Breast epithelium (tissue), 3 donors: ENCODE data around the gene PLXNA2.

Experiments
- CTCF ChIP-seq, 3 donors: fragments of 450-650 bp; IDR thresholded peaks; one replicate each; pipeline ENCODE4 v1.5.1; 2016 to 2017; ENCODE audit warnings: antibody characterized with exemption in 3 of 3, mild to moderate bottlenecking in 3 of 3, moderate library complexity in 3 of 3
- POLR2A ChIP-seq: fragments of 450-650 bp; IDR thresholded peaks from one replicate; pipeline ENCODE4 v1.6.1; 2016; ENCODE audit warnings: antibody characterized with exemption, mild to moderate bottlenecking, moderate library complexity
- POLR2AphosphoS5 ChIP-seq, 3 donors: sonication (generic); formaldehyde crosslinking; IDR thresholded peaks; one replicate each; pipeline ENCODE4 v1.6.1; 2017; ENCODE audit warnings: antibody characterized with exemption in 3 of 3

DNA sequence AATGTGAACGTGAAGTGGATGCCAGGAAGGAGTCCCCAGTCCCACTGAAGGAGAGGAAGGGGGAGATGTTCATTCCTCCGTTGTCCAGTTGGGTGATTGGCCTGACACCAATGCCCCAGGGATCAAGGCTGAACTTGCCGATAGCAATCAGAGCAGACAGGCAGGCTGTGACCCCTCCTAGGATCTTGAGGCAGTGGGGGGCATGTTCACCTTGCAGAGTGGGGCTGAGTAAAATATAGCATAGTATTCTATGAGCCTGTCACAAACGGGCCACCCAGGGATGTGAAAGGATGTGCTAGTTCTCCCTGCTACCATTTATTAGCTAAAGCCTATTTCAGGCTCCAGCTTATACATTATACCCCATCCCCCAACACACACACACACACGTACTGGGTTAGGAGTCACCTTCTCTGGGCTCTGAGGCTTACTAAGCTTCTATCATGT lies 252.6 kb downstream of the PLXNA2 start:
- TF ChIP-seq POLR2A = no peak
- no peak for TF ChIP-seq CTCF (IDR thresholded peaks at IDR 0.05)
- TF ChIP-seq POLR2AphosphoS5 (IDR thresholded peaks at IDR 0.05) = no peak
